Lower lobe of right lung (tissue), 2 donors: Measurements from ENCODE around the gene SPINK14. TPM values are rescaled to one million over a fixed set of nuclear protein-coding genes. Genes with fewer than 3 reads are reported as not detected.

Source experiments
- ATAC-seq, 2 donors: fragments of 200-7000 bp; cut with Tn5 transposase; one replicate each; pipeline ENCODE4 v1.9.1; 2020 to 2022; ENCODE audit warnings: mild to moderate bottlenecking in 2 of 2, moderate library complexity in 2 of 2
- DNase-seq: peaks from one replicate; pipeline ENCODE4 v3.0.0-alpha.2; 2020
- H3K27ac ChIP-seq: fragments of 200-600 bp; one replicate; pipeline ENCODE4 v1.8.0; 2022
- H3K27me3 ChIP-seq: fragments of 200-600 bp; one replicate; pipeline ENCODE4 v1.8.0; 2022; ENCODE audit warnings: low read depth
- H3K36me3 ChIP-seq: fragments of 200-600 bp; one replicate; pipeline ENCODE4 v1.8.0; 2022; ENCODE audit warnings: mild to moderate bottlenecking
- H3K4me1 ChIP-seq: fragments of 200-600 bp; one replicate; pipeline ENCODE4 v1.8.0; 2022
- H3K4me3 ChIP-seq: fragments of 200-600 bp; one replicate; pipeline ENCODE4 v1.8.0; 2022; ENCODE audit warnings: mild to moderate bottlenecking
- H3K9me3 ChIP-seq: fragments of 200-600 bp; one replicate; pipeline ENCODE4 v1.8.0; 2022
- intact Hi-C: fragments of 100-400 bp; cut with DNase I; formaldehyde crosslinking; loops from one replicate; pipeline ENCODE4 v1.11.0; 2022
- total RNA-seq: library from RNA; stranded (reverse); fragmentation: NEBNext Ultra II Directional; extraction: Animal tissue kit (Norgen Biotek cat#: 25700); gene quantifications from one replicate; pipeline ENCODE4 v1.2.1, GENCODE V29; 2021
- TF ChIP-seq, protein P1 (sequence below): fragments of 200-600 bp; IDR thresholded peaks from one replicate; pipeline ENCODE4 v1.8.0; 2022; ENCODE audit warnings: antibody characterized with exemption, mild to moderate bottlenecking
- donor health status: DM: no; HTN: yes; CAD: no; lungs with severe emphysema.

The SPINK14 gene
- total RNA-seq, 1 donor from 2014 or later: not detected

DNA sequence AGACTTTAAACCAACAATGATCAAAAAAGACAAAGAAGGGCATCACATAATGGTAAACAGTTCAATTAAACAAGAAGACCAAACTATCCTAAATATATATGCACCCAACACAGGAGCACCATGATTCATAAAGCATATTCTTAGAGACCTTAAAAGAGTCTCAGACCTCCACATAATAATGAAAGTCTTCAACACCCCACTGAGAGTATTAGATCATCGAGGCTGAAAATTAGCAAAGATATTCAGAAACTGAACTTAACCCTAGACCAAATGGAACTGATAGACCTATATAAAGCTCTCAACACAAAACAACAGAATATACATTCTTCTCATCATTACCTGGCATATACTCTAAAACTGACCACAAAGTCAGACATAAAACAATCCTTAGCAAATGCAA lies 11.7 kb upstream of the SPINK14 start:
- DNase-seq (no peak), ATAC-seq (no peak)
- no peaks in the 10 kb centered on the region for H3K4me1 ChIP-seq
- no peaks in the 10 kb centered on the region for H3K27me3 ChIP-seq
- no peak overlapping the region for H3K27ac ChIP-seq
- H3K4me3 ChIP-seq: no peak overlapping the region
- intact Hi-C loops: no loop called here
- TF ChIP-seq, protein P1, sequence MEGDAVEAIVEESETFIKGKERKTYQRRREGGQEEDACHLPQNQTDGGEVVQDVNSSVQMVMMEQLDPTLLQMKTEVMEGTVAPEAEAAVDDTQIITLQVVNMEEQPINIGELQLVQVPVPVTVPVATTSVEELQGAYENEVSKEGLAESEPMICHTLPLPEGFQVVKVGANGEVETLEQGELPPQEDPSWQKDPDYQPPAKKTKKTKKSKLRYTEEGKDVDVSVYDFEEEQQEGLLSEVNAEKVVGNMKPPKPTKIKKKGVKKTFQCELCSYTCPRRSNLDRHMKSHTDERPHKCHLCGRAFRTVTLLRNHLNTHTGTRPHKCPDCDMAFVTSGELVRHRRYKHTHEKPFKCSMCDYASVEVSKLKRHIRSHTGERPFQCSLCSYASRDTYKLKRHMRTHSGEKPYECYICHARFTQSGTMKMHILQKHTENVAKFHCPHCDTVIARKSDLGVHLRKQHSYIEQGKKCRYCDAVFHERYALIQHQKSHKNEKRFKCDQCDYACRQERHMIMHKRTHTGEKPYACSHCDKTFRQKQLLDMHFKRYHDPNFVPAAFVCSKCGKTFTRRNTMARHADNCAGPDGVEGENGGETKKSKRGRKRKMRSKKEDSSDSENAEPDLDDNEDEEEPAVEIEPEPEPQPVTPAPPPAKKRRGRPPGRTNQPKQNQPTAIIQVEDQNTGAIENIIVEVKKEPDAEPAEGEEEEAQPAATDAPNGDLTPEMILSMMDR: no peak
- H3K36me3 ChIP-seq: no peaks in the 10 kb centered on the region
- no peaks in the 10 kb centered on the region for H3K9me3 ChIP-seq

DNA sequence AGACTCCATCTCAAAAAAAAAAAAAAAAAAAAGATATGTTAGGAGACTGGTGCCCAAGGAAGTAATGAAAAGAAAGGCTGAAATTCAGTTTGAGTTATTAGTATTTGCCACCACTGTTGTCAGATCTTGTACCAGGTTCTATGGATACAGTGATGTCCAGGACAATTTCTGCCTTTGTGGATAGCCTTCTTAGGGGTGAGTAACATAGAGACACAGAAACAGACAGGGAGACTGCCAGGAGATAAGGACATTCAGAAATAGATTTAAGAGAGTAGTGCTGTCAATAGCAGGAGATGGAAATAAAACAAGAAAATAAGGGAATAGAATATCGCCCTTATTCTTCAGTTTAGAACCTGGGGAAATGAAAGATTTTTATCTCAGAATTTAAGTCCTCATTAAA lies 6.3 kb upstream of the SPINK14 start:
- TF ChIP-seq, protein P1: no peak
- intact Hi-C loops: no loop called here
- no peaks in the 10 kb centered on the region for H3K27me3 ChIP-seq
- no peaks in the 10 kb centered on the region for H3K36me3 ChIP-seq
- H3K27ac ChIP-seq: no peak overlapping the region
- no peak overlapping the region for H3K4me3 ChIP-seq
- ATAC-seq: no peak
- DNase-seq: no peak
- H3K9me3 ChIP-seq: no peaks in the 10 kb centered on the region
- H3K4me1 ChIP-seq: no peaks in the 10 kb centered on the region

DNA sequence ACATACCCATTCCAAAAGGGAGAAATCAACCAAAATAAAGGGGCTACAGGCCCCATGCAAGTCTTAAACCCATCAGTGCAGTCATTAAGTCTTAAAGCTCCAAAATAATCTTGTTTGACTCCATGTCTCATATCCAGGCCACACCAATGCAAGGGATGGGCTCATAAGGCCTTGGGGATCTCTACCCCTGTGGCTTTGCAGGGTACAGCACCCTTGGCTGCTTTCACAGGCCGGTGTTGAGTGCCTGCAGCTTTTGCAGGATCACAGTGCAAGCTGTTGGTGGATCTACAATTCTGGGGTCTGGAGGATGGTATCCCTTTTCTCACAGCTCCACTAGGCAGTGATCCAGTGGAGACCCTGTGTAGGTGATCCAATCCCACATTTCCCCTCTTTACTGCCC lies 5.0 kb upstream of the SPINK14 start:
- TF ChIP-seq, protein P1: no peak
- H3K27ac ChIP-seq: no peak overlapping the region
- H3K4me3 ChIP-seq: no peak overlapping the region
- ATAC-seq (no peak), DNase-seq (no peak)
- intact Hi-C loops: no loop called here
- no peaks in the 10 kb centered on the region for H3K4me1 ChIP-seq
- H3K36me3 ChIP-seq: no peaks in the 10 kb centered on the region
- H3K27me3 ChIP-seq: no peaks in the 10 kb centered on the region
- no peaks in the 10 kb centered on the region for H3K9me3 ChIP-seq

DNA sequence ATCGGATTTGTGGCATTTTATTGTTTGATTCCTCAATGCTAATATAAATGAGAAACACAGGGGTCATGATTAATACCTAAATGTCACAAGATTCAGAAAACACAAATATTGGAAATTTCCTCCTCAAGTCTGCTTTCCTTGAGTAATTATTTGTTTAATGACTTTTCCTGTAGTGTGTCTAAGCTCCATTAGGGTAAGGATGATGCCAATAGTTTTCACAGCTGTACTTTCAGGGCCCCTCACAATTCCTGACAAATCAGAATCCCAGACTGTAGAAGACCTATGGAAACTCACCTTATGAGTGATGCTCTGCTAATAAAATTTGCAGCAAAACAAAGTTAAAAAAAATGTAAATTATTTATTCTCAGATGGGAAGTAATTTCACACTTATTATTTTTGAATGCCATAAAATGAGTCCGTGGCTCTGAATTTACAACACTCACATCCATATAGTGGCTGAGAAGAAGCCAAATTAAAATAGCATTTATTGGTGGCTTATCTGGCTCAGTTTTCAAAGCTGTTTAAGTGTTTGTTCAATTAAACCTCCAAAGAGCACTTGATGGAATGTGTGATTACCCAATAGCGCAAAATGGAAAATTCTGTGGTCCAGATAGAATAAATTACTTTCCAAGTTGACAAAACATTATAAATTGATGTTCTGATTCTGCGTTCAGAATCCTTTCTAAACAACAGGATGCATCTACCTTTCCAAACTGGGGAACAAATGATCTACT lies 1.6 kb upstream of the SPINK14 start:
- TF ChIP-seq, protein P1: no peak
- Histone ChIP-seq H3K4me1 (no peaks in the 10 kb centered on the region), H3K27me3 (no peaks in the 10 kb centered on the region), H3K4me3 (no peak overlapping the region), H3K9me3 (no peaks in the 10 kb centered on the region), H3K36me3 (no peaks in the 10 kb centered on the region), H3K27ac (no peak overlapping the region)
- DNase-seq (no peak), ATAC-seq (peak in 1 of 2 donors; percentile 69)
- intact Hi-C loops: no loop called here

DNA sequence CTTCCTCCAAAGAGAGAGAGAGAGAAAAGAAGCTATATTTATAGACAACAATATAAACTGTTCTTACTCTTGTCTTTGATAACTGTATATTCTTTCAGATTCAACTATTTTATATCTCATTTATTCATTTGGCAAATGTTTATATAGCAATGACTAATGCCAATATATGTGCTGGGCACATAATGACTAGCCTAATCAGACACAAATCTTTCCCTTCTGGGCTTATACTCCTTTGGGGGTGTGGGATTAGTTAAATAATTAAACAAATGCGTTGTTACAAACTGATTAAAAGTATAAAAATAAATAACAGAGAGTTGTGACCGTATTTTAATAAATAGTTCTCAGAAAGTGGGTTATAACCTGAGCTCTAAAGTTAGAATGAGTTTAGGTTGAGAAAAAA lies 4.0 kb downstream of the SPINK14 start:
- TF ChIP-seq, protein P1: no peak
- ATAC-seq (no peak), DNase-seq (no peak)
- Histone ChIP-seq H3K27me3 (no peaks in the 10 kb centered on the region), H3K4me3 (no peak overlapping the region), H3K27ac (no peak overlapping the region), H3K4me1 (no peaks in the 10 kb centered on the region), H3K9me3 (no peaks in the 10 kb centered on the region), H3K36me3 (no peaks in the 10 kb centered on the region)
- intact Hi-C loops: no loop called here
